ENCODE results near the gene ABCB11. TPM values are rescaled to one million over a fixed set of nuclear protein-coding genes. Genes with fewer than 3 reads are reported as not detected.

Gene ABCB11
- total and polyA plus RNA-seq, 10 of the 15 experiments (the other 5 are each of a cell fraction or from before 2014, with no cell fraction given): not detected

DNA sequence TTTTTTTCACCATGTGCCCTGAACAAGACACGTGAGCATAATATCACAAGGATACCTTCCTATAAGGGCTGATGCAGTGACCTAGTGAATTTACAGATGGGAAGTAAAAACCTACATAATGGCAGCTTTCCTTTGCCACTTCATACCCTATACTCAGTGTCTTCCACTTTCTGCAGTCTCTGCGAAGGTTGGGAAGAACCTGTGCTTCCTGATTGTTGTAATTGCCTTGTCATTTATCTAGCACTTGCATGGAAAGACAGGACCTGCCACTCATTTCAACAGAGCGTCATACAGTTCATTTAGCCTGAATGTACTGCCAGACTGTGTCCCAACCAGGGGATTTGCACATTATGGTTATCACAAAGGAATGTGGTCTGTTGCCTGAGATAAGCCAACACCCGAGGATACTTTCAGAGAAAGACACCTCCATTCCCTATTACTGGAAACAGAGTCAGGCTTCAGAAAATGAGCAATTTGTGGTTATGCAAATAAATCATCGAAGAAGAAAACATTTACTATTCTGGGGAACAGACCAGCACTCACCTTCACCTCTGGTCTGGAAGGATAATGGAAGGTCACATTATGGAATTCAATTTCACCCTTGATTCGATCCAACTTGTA lies 55.0 kb downstream of the ABCB11 start:
- ChIA-PET SMC1A (ENCODE audit: uncharacterized antibody, unreplicated experiment) (no interaction called here), RAD21 (ENCODE audit: unreplicated experiment) (no interaction called here), CTCF (no interaction called here), POLR2A (no interaction called here)
- H3K79me2 ChIP-seq (ENCODE audit: control insufficient read depth, insufficient read depth, low read length): no peaks in the 10 kb centered on the region
- 37% methylated on average over 6 of the region's 6 CpGs for WGBS (ENCODE audit: insufficient coverage, insufficient replicate concordance, low lambda C conversion rate, missing lambda C conversion rate)
- intact Hi-C loops (cut with micrococcal nuclease; ENCODE audit: unreplicated experiment) (no loop called here), in situ Hi-C loops (cut with MboI) (no loop called here)
- H3K4me3 ChIP-seq: no peak overlapping the region
- DNase-seq (ENCODE audit: low read depth, low spot score): no peak
- no peaks in the 10 kb centered on the region for H3K9me3 ChIP-seq (replicated peaks; ENCODE audit: control insufficient read depth, insufficient read depth, low read length)
- H3K4me2 ChIP-seq (ENCODE audit: control insufficient read depth, insufficient read depth): no peak overlapping the region
- H3K27ac ChIP-seq (ENCODE audit: control insufficient read depth, insufficient read depth): no peak overlapping the region
- no peak for FAIRE-seq
- BruUV-seq (replicated peaks): no TSS peak
- no peak for ATAC-seq
- H3K27me3 ChIP-seq (replicated peaks in 1 of 2; ENCODE audit: control insufficient read depth in 2 of 2, insufficient read depth in 2 of 2, low read length in 1 of 2): no peaks in the 10 kb centered on the region
- no peak overlapping the region for H3K9ac ChIP-seq (ENCODE audit: control insufficient read depth, insufficient read depth, low read length)
- H3K4me1 ChIP-seq (ENCODE audit: control insufficient read depth, insufficient read depth, low read length): no peaks in the 10 kb centered on the region
- TF ChIP-seq RFX5 (IDR thresholded peaks at IDR 0.05; ENCODE audit: low read depth, low read length) (no peak), RAD51 (IDR thresholded peaks at IDR 0.05) (no peak), PAX8 (IDR thresholded peaks at IDR 0.05) (no peak), JUND (IDR thresholded peaks at IDR 0.05; ENCODE audit: low read depth, low read length) (no peak), TARDBP (IDR thresholded peaks at IDR 0.05; ENCODE audit: borderline replicate concordance) (no peak), ZBED1 (IDR thresholded peaks at IDR 0.05; ENCODE audit: borderline replicate concordance) (no peak), POLR2AphosphoS5 (IDR thresholded peaks at IDR 0.05; ENCODE audit: low read length) (no peak), KDM1A (IDR thresholded peaks at IDR 0.05; ENCODE audit: borderline replicate concordance) (no peak), SIN3A (IDR thresholded peaks at IDR 0.05; ENCODE audit: low read depth, low read length) (no peak), ZNF207 (IDR thresholded peaks at IDR 0.05; ENCODE audit: borderline replicate concordance) (no peak), NR2F1 (conservative IDR thresholded peaks at IDR 0.05) (no peak), HDAC6 (IDR thresholded peaks at IDR 0.05; ENCODE audit: unreplicated experiment) (no peak), MYC (IDR thresholded peaks at IDR 0.05; ENCODE audit: insufficient read depth, insufficient read length, insufficient replicate concordance, low read length, severe bottlenecking) (no peak), GATAD2B (conservative IDR thresholded peaks at IDR 0.05; ENCODE audit: low read depth) (no peak), SP1 (IDR thresholded peaks at IDR 0.05; ENCODE audit: low read depth, low read length) (no peak)
- TF ChIP-seq, protein P1, sequence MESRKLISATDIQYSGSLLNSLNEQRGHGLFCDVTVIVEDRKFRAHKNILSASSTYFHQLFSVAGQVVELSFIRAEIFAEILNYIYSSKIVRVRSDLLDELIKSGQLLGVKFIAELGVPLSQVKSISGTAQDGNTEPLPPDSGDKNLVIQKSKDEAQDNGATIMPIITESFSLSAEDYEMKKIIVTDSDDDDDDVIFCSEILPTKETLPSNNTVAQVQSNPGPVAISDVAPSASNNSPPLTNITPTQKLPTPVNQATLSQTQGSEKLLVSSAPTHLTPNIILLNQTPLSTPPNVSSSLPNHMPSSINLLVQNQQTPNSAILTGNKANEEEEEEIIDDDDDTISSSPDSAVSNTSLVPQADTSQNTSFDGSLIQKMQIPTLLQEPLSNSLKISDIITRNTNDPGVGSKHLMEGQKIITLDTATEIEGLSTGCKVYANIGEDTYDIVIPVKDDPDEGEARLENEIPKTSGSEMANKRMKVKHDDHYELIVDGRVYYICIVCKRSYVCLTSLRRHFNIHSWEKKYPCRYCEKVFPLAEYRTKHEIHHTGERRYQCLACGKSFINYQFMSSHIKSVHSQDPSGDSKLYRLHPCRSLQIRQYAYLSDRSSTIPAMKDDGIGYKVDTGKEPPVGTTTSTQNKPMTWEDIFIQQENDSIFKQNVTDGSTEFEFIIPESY (IDR thresholded peaks at IDR 0.05): no peak
- H4K20me1 ChIP-seq (ENCODE audit: control insufficient read depth, insufficient read depth): no peaks in the 10 kb centered on the region
- H2AFZ ChIP-seq (ENCODE audit: control insufficient read depth, low read depth, low read length): no peak overlapping the region
- no peaks in the 10 kb centered on the region for H3K36me3 ChIP-seq (ENCODE audit: control insufficient read depth in 2 of 2, insufficient read depth in 2 of 2, low read length in 1 of 2)

Measured in GM12878 (cell line).